Psoas muscle (tissue), 8 donors: ENCODE results near the gene DERL3. TPM values are rescaled to one million over a fixed set of nuclear protein-coding genes. Genes with fewer than 3 reads are reported as not detected.

Experiments used
- ATAC-seq, 4 donors: fragments of 200-7000 bp; cut with Tn5 transposase; one replicate each; pipeline ENCODE4 v1.9.1; 2020; ENCODE audit warnings: moderate library complexity in 3 of 4, mild to moderate bottlenecking in 2 of 4
- DNase-seq, 2 donors: peaks; one replicate each; pipeline ENCODE4 v3.0.0-alpha.2; 2020
- H3K27ac ChIP-seq: fragments of 200-600 bp; one replicate; pipeline ENCODE4 v1.8.0; 2022
- H3K27me3 ChIP-seq, 3 donors: fragments of 200-600 bp in 1 of 3; one replicate each; pipeline versions ENCODE4 v1.6.1 to v1.8.0; 2013 to 2022; ENCODE audit warnings: low read length in 2 of 3, mild to moderate bottlenecking in 2 of 3, moderate library complexity in 1 of 3; ENCODE audit not compliant: insufficient read depth in 3 of 3
- H3K36me3 ChIP-seq, 2 donors: fragments of 200-600 bp in 1 of 2; one replicate each; pipeline versions ENCODE4 v1.6.1 to v1.8.0; 2013 to 2022; ENCODE audit warnings: low read depth in 1 of 2, mild to moderate bottlenecking in 1 of 2, moderate library complexity in 1 of 2; ENCODE audit not compliant: insufficient read depth in 1 of 2
- H3K4me1 ChIP-seq: fragments of 200-600 bp; one replicate; pipeline ENCODE4 v1.8.0; 2022
- H3K4me3 ChIP-seq: fragments of 200-600 bp; one replicate; pipeline ENCODE4 v1.8.0; 2022; ENCODE audit warnings: mild to moderate bottlenecking
- H3K9me3 ChIP-seq: fragments of 200-600 bp; one replicate; pipeline ENCODE4 v1.8.0; 2022
- WGBS, 3 donors: extraction: QIAGEN DNeasy Blood & Tissue Kit; methylation state at CpG; one replicate each; pipeline versions ENCODE4 v1.1.6 to v1.1.7; 2013; 5-methylcytosine and 5-hydroxymethylcytosine counted together
- intact Hi-C, 2 donors: fragments of 100-400 bp; cut with DNase I; formaldehyde crosslinking; loops; one replicate each; pipeline versions ENCODE4 v1.11.0 to v1.14.2; 2022
- polyA plus RNA-seq, 3 donors: library from polyadenylated mRNA; stranded (reverse); fragments of 200-250 nt; gene quantifications; one replicate each; pipeline ENCODE4 v1.2.3, GENCODE V29; 2013
- total RNA-seq, 4 donors: library from RNA; stranded (reverse); fragmentation: NEBNext Ultra II Directional in 2 of 4; extraction: Animal tissue kit (Norgen Biotek cat#: 25700) in 2 of 4; gene quantifications; one replicate each; pipeline versions ENCODE4 v1.2.1 to v1.2.4, GENCODE V29; 2021 to 2023
- TF ChIP-seq, protein P1 (sequence below): fragments of 200-600 bp; IDR thresholded peaks from one replicate; pipeline ENCODE4 v1.8.0; 2022; ENCODE audit warnings: antibody characterized with exemption
- donor health status: healthy with polysubstance abuse.
- donor health status: DM: no; HTN: no; CAD: no; lungs with moderate emphysema.
- donor health status: Bipolar disorder and iron deficiency.
- donor health status: healthy.
- donor health status: DM: yes; HTN: yes; CAD: no.
- donor health status: DM: no; HTN: no; CAD: no.
- donor health status: DM: no; HTN: no; CAD: no.
- donor health status: DM: yes; HTN: yes; CAD: no.

DERL3 gene
- total and polyA plus RNA-seq, 7 donors: 0.22 to 4.4 (median 0.92) TPM

DNA sequence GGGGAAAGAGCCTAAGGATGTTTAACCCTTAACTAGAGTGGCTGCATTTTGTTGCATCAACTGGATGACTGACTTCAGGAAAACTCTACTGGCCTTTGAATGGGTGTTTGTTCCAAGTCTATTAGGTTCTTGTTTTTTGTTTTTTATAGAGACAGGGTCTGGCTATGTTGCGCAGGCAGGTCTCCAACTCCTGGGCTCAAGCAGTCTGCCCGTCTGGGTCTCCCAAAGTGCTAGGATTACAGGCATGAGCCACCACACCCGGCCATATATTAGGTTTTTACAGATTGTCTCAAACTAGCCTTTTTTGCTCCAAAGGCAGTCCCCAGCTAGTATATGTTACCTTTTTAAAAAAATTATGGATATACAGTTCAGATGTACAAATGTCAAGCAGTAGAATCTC lies 50.9 kb downstream of the DERL3 start:
- 42 to 63% (median 48%) methylated on average over 3 of the region's 3 CpGs for WGBS, 3 donors
- Histone ChIP-seq H3K9me3 (no peaks in the 10 kb centered on the region), H3K27ac (peak overlapping the region; percentile 99), H3K36me3 (peaks cover 0 to 16% of the 10 kb centered on the region in 2 donors), H3K4me1 (peaks cover 32% of the 10 kb centered on the region), H3K27me3 (no peaks in the 10 kb centered on the region), H3K4me3 (peak overlapping the region; percentile 92)
- DNase-seq (no peak), ATAC-seq (no peak)
- intact Hi-C loops: loop anchor here (5.0 kb wide), 3 partner anchors 34 to 59 kb away; no protein-coding TSS in a partner anchor
- TF ChIP-seq, protein P1, sequence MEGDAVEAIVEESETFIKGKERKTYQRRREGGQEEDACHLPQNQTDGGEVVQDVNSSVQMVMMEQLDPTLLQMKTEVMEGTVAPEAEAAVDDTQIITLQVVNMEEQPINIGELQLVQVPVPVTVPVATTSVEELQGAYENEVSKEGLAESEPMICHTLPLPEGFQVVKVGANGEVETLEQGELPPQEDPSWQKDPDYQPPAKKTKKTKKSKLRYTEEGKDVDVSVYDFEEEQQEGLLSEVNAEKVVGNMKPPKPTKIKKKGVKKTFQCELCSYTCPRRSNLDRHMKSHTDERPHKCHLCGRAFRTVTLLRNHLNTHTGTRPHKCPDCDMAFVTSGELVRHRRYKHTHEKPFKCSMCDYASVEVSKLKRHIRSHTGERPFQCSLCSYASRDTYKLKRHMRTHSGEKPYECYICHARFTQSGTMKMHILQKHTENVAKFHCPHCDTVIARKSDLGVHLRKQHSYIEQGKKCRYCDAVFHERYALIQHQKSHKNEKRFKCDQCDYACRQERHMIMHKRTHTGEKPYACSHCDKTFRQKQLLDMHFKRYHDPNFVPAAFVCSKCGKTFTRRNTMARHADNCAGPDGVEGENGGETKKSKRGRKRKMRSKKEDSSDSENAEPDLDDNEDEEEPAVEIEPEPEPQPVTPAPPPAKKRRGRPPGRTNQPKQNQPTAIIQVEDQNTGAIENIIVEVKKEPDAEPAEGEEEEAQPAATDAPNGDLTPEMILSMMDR: no peak

DNA sequence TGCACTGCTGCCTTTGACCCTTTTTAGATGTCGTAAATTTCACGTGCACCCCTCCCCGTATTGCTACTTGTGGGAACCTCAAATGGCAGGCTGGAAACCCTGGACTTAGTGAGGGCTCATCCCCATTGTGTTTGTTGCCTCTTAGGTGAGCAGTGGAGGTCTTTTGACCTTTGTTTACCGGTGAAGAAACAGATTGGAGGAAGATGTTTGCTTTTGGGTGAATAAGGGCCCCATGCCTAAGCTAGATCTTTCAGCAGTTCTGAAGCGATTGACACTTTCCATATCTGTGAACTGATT lies 51.3 kb downstream of the DERL3 start:
- ATAC-seq (no peak), DNase-seq (no peak)
- H3K27ac ChIP-seq: peak overlapping the region; percentile 99
- peak overlapping the region; percentile 92 for H3K4me3 ChIP-seq
- H3K4me1 ChIP-seq: peaks cover 32% of the 10 kb centered on the region
- TF ChIP-seq, protein P1: no peak
- intact Hi-C loops: loop anchor here (5.0 kb wide), 3 partner anchors 35 to 60 kb away; no protein-coding TSS in a partner anchor
- 0 to 1% (median 0%) methylated on average over 5 of the region's 5 CpGs for WGBS, 3 donors
- H3K36me3 ChIP-seq: peaks cover 0 to 13% of the 10 kb centered on the region in 2 donors
- H3K9me3 ChIP-seq: no peaks in the 10 kb centered on the region
- no peaks in the 10 kb centered on the region for H3K27me3 ChIP-seq

DNA sequence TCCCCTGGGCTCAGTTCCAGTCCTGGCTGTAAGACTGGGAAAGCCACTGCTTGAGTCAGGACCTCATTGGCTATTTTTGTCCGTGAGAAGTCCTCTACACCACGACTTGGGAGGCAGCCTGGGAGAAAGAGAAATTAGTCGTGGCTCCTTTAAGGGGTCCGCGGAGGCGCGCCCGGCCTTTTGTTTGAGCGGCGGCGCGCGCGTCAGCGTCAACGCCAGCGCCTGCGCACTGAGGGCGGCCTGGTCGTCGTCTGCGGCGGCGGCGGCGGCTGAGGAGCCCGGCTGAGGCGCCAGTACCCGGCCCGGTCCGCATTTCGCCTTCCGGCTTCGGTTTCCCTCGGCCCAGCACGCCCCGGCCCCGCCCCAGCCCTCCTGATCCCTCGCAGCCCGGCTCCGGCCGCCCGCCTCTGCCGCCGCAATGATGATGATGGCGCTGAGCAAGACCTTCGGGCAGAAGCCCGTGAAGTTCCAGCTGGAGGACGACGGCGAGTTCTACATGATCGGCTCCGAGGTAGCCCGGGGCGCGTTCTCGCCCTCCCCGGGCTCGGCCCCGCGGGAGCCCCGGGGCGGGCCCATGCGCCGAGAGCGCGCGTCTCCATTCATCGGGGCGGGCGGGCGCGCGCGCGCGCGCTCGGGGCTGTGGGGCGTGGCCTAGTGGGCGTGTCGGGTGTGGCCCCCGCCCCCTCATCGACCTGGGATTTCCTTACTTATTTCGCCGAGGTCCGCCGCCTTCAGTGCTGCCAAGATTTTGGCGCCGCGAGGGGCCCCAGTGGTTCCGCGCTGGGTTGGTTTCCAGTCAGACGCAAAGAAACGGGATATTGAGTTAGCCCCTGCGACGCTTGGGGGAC lies 51.8 kb downstream of the DERL3 start, which contains the start of gene SMARCB1:
SMARCB1 (plus strand) TSS at position 215 of the 848 bp plus-strand sequence; CDS start at position 419, 204 bp downstream.
- intact Hi-C loops: loop anchor here (5.0 kb wide), 3 partner anchors 35 to 60 kb away; no protein-coding TSS in a partner anchor
- H3K4me1 ChIP-seq: peaks cover 32% of the 10 kb centered on the region
- ATAC-seq (peak; percentile 90 to 92 (median 92)), DNase-seq (peak; percentile 94 to 96)
- peak within 1 kb of the TSS; percentile 92 for H3K4me3 ChIP-seq
- TF ChIP-seq, protein P1: no peak
- peak within 1 kb of the TSS; percentile 99 for H3K27ac ChIP-seq
- no peaks in the 10 kb centered on the region for H3K27me3 ChIP-seq
- peaks cover 0 to 7% of the 10 kb centered on the region in 2 donors for H3K36me3 ChIP-seq
- H3K9me3 ChIP-seq: no peaks in the 10 kb centered on the region
- WGBS, 3 donors: 0 to 1% (median 0%) methylated on average over 73 to 97 of the region's 97 CpGs

DNA sequence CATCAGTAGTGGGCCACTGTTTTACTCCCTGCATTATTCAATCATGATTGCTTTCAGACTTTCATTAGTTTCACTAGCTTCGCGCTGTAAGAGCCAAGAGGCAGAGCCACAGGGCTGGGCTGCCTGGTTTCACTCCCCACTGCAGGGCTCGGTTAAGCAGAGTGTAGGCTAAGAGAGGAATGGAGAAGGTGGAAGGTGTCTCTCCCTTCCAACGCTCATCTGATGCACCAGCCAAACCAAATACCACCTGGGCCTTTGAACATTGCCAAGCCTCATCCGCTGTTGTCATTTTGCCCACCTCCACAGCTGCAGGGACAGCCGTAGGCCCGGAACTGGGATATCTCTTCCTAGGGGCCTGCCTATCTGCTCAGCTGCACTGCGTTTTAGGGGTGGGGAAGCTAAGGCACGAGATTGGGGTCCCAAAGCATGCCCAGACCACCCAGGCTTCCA lies 52.5 kb downstream of the DERL3 start:
- Histone ChIP-seq H3K4me3 (peak overlapping the region; percentile 92), H3K27ac (peak overlapping the region; percentile 99), H3K4me1 (peaks cover 32% of the 10 kb centered on the region), H3K9me3 (no peaks in the 10 kb centered on the region), H3K36me3 (no peaks in the 10 kb centered on the region), H3K27me3 (no peaks in the 10 kb centered on the region)
- intact Hi-C loops: loop anchor here (5.0 kb wide), 3 partner anchors 36 to 61 kb away; no protein-coding TSS in a partner anchor
- TF ChIP-seq, protein P1: no peak
- ATAC-seq: peak; percentile 30 to 59 (median 44)
- 9 to 22% (median 14%) methylated on average over 9 of the region's 9 CpGs for WGBS, 3 donors
- DNase-seq: no peak

Other genes with a start within 250 kb of the DERL3 start
- gene DRICH1, start 206.7 kb downstream of the DERL3 start, total RNA-seq: under 1 TPM in 1 of 4 donors, not detected in 3; 0.21 TPM
- under 1 TPM in 2 of 3 donors, not detected in 1; 0.03 to 0.07 TPM for gene DRICH1, start 206.7 kb downstream of the DERL3 start, polyA plus RNA-seq
- gene RGL4, start 148.0 kb downstream of the DERL3 start, total RNA-seq: under 1 TPM in 1 of 4 donors, not detected in 3; 0.40 TPM
- gene RGL4, start 148.0 kb downstream of the DERL3 start, polyA plus RNA-seq: under 1 TPM; 0.04 to 0.26 (median 0.10) TPM
- gene ZNF70, start 87.9 kb downstream of the DERL3 start, total RNA-seq: 10 to 100 TPM in 1 of 4 donors, 1 to 10 TPM in 3; 2.1 to 12.9 (median 4.0) TPM
- 1 to 10 TPM; 1.2 to 3.8 (median 1.8) TPM for gene ZNF70, start 87.9 kb downstream of the DERL3 start, polyA plus RNA-seq
- 1 to 10 TPM in 2 of 4 donors, under 1 TPM in 2; 0.79 to 3.2 (median 0.99) TPM for gene VPREB3, start 84.6 kb downstream of the DERL3 start, total RNA-seq
- gene VPREB3, start 84.6 kb downstream of the DERL3 start, polyA plus RNA-seq: under 1 TPM; 0.61 to 0.89 (median 0.82) TPM
- under 1 TPM in 1 of 4 donors, not detected in 3; 0.34 TPM for gene C22orf15, start 76.0 kb downstream of the DERL3 start, total RNA-seq
- gene C22orf15, start 76.0 kb downstream of the DERL3 start, polyA plus RNA-seq: under 1 TPM in 1 of 3 donors, not detected in 2; 0.04 TPM
- gene CHCHD10, start 71.0 kb downstream of the DERL3 start, total RNA-seq: 1,000 to 10,000 TPM in 1 of 4 donors, 100 to 1,000 TPM in 3; 659 to 1,066 (median 865) TPM
- 100 to 1,000 TPM; 460 to 861 (median 645) TPM for gene CHCHD10, start 71.0 kb downstream of the DERL3 start, polyA plus RNA-seq
- gene MMP11, start 66.2 kb downstream of the DERL3 start, total RNA-seq: 1 to 10 TPM; 1.3 to 2.9 (median 1.5) TPM
- under 1 TPM; 0.35 to 0.47 (median 0.43) TPM for gene MMP11, start 66.2 kb downstream of the DERL3 start, polyA plus RNA-seq
- 10 to 100 TPM; 21.9 to 76.6 (median 48.3) TPM for gene SMARCB1, start 52.0 kb downstream of the DERL3 start, total RNA-seq
- 10 to 100 TPM; 20.7 to 47.6 (median 38.4) TPM for gene SMARCB1, start 52.0 kb downstream of the DERL3 start, polyA plus RNA-seq
- 10 to 100 TPM in 1 of 4 donors, 1 to 10 TPM in 3; 4.2 to 11.8 (median 6.3) TPM for gene SLC2A11, start 18.9 kb upstream of the DERL3 start, total RNA-seq
- 10 to 100 TPM in 1 of 3 donors, 1 to 10 TPM in 2; 3.7 to 12.7 (median 4.9) TPM for gene SLC2A11, start 18.9 kb upstream of the DERL3 start, polyA plus RNA-seq
- gene MIF, start 55.4 kb upstream of the DERL3 start, total RNA-seq: 100 to 1,000 TPM; 110 to 167 (median 139) TPM
- 100 to 1,000 TPM; 125 to 277 (median 131) TPM for gene MIF, start 55.4 kb upstream of the DERL3 start, polyA plus RNA-seq
- 10 to 100 TPM in 3 of 4 donors, 1 to 10 TPM in 1; 5.8 to 27.5 (median 14.4) TPM for gene GSTT2B, start 122.2 kb upstream of the DERL3 start, total RNA-seq
- gene GSTT2B, start 122.2 kb upstream of the DERL3 start, polyA plus RNA-seq: 10 to 100 TPM in 1 of 3 donors, 1 to 10 TPM in 2; 4.0 to 15.1 (median 5.6) TPM
- 1 to 10 TPM in 1 of 4 donors, under 1 TPM in 3; 0.77 to 2.4 (median 0.96) TPM for gene DDTL, start 127.9 kb upstream of the DERL3 start, total RNA-seq
- gene DDTL, start 127.9 kb upstream of the DERL3 start, polyA plus RNA-seq: 1 to 10 TPM in 2 of 3 donors, under 1 TPM in 1; 0.94 to 6.6 (median 1.6) TPM
- gene DDT, start 135.4 kb upstream of the DERL3 start, total RNA-seq: 10 to 100 TPM; 57.3 to 85.3 (median 82.9) TPM
- 100 to 1,000 TPM; 155 to 239 (median 233) TPM for gene DDT, start 135.4 kb upstream of the DERL3 start, polyA plus RNA-seq
- gene GSTT2, start 141.1 kb upstream of the DERL3 start, total RNA-seq: under 1 TPM in 1 of 4 donors, not detected in 3; 0.34 TPM
- gene GSTT2, start 141.1 kb upstream of the DERL3 start, polyA plus RNA-seq: under 1 TPM; 0.12 to 0.89 (median 0.25) TPM
- gene GSTT4, start 166.4 kb upstream of the DERL3 start, total RNA-seq: not detected
- gene GSTT4, start 166.4 kb upstream of the DERL3 start, polyA plus RNA-seq: not detected
- gene CABIN1, start 172.3 kb upstream of the DERL3 start, total RNA-seq: 10 to 100 TPM; 14.9 to 23.8 (median 21.1) TPM
- 10 to 100 TPM; 10.5 to 14.1 (median 14.0) TPM for gene CABIN1, start 172.3 kb upstream of the DERL3 start, polyA plus RNA-seq